Loucy (cell line): ENCODE data around the gene PERCC1.

Source experiments
- H2AFZ ChIP-seq: fragments of 200-600 bp; sonication (generic); 2 replicates; pipeline ENCODE4 v1.6.0; 2016; ENCODE audit warnings: antibody characterized with exemption, mild to moderate bottlenecking, low read length, moderate library complexity
- H3F3A ChIP-seq: fragments of 200-600 bp; 2 replicates; pipeline ENCODE4 v1.6.0; 2016; ENCODE audit warnings: antibody characterized with exemption, low read depth, mild to moderate bottlenecking
- H3K27me3 ChIP-seq: fragments of 200-600 bp; sonication (generic); 2 replicates; pipeline ENCODE4 v1.6.1; 2014; ENCODE audit warnings: low read length, mild to moderate bottlenecking; ENCODE audit not compliant: insufficient read depth, poor library complexity, severe bottlenecking
- H3K36me3 ChIP-seq: fragments of 200-600 bp; sonication (generic); 2 replicates; pipeline ENCODE4 v1.6.1; 2016; ENCODE audit warnings: low read length; ENCODE audit not compliant: insufficient read depth
- H3K4me1 ChIP-seq: fragments of 200-600 bp; sonication (generic); 2 replicates; pipeline ENCODE4 v1.5.1; 2014; ENCODE audit warnings: low read length, mild to moderate bottlenecking; ENCODE audit not compliant: insufficient read depth, poor library complexity, severe bottlenecking
- H3K4me2 ChIP-seq: fragments of 200-600 bp; sonication (generic); 2 replicates; pipeline ENCODE4 v1.6.0; 2014; ENCODE audit warnings: antibody characterized with exemption, low read length, low read depth, mild to moderate bottlenecking; ENCODE audit not compliant: poor library complexity, severe bottlenecking
- H3K4me3 ChIP-seq: fragments of 200-600 bp; sonication (generic); 2 replicates; pipeline ENCODE4 v1.5.1; 2014; ENCODE audit warnings: low read length, mild to moderate bottlenecking, mixed read lengths; ENCODE audit not compliant: poor library complexity, severe bottlenecking
- H3K79me2 ChIP-seq: fragments of 200-600 bp; sonication (generic); 2 replicates; pipeline ENCODE4 v1.6.1; 2014; ENCODE audit warnings: low read length; ENCODE audit not compliant: insufficient read depth
- H3K9ac ChIP-seq: fragments of 200-600 bp; sonication (generic); 2 replicates; pipeline ENCODE4 v1.6.0; 2014; ENCODE audit warnings: mild to moderate bottlenecking, low read depth, low read length, moderate library complexity; ENCODE audit not compliant: poor library complexity, severe bottlenecking
- H3K9me2 ChIP-seq: fragments of 200-600 bp; sonication (generic); replicated peaks from 2 replicates; pipeline ENCODE4 v1.6.1; 2016; ENCODE audit warnings: low read depth, low read length, mixed read lengths
- H3K9me3 ChIP-seq: fragments of 200-600 bp; sonication (generic); 2 replicates; pipeline ENCODE4 v1.6.1; 2014; ENCODE audit warnings: mild to moderate bottlenecking, antibody characterized with exemption, low read length, low read depth; ENCODE audit not compliant: insufficient read depth
- H4K20me1 ChIP-seq: fragments of 200-600 bp; sonication (generic); 2 replicates; pipeline ENCODE4 v1.6.0; 2014; ENCODE audit warnings: antibody characterized with exemption, low read length, mild to moderate bottlenecking; ENCODE audit not compliant: insufficient read depth, poor library complexity, severe bottlenecking
- EZH2phosphoT487 ChIP-seq: fragments of 200-600 bp; IDR thresholded peaks from 2 replicates; pipeline ENCODE4 v1.6.1; 2018; ENCODE audit warnings: antibody characterized with exemption, mild to moderate bottlenecking, moderate library complexity, borderline replicate concordance
- TF ChIP-seq, protein P1 (sequence below): fragments of 200-600 bp; sonication (generic); conservative IDR thresholded peaks from 2 replicates; pipeline ENCODE4 v1.5.1; 2014; ENCODE audit warnings: mild to moderate bottlenecking, antibody characterized with exemption, low read length

PERCC1 gene

DNA sequence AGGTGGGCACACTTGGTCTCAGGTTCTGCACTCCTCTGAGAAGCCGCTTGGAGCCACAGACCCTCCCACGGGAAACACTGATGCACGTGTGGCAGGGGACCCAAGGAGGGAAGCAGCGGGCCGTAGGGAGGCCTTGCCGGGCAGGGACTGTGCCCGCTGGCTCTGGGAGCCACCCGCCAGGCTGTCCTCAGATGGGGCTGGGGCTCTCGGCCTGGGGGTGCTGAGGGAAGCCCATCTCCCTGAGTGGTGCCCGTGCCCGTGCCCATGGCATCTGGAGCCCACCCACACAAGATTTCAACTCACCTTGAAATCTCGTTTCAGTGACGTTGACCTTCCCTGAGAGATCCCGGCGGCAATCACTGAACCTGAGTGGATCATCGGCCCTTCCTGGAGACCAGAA, 26.1 kb downstream of the PERCC1 start:
- no peaks in the 10 kb centered on the region for H3K4me1 ChIP-seq
- H3K4me3 ChIP-seq = no peak overlapping the region
- TF ChIP-seq EZH2phosphoT487 = no peak
- TF ChIP-seq, protein P1, sequence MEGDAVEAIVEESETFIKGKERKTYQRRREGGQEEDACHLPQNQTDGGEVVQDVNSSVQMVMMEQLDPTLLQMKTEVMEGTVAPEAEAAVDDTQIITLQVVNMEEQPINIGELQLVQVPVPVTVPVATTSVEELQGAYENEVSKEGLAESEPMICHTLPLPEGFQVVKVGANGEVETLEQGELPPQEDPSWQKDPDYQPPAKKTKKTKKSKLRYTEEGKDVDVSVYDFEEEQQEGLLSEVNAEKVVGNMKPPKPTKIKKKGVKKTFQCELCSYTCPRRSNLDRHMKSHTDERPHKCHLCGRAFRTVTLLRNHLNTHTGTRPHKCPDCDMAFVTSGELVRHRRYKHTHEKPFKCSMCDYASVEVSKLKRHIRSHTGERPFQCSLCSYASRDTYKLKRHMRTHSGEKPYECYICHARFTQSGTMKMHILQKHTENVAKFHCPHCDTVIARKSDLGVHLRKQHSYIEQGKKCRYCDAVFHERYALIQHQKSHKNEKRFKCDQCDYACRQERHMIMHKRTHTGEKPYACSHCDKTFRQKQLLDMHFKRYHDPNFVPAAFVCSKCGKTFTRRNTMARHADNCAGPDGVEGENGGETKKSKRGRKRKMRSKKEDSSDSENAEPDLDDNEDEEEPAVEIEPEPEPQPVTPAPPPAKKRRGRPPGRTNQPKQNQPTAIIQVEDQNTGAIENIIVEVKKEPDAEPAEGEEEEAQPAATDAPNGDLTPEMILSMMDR = no peak
- H4K20me1 ChIP-seq = no peaks in the 10 kb centered on the region
- H3K9me3 ChIP-seq = no peaks in the 10 kb centered on the region
- H3K4me2 ChIP-seq = no peak overlapping the region
- H3K79me2 ChIP-seq = no peaks in the 10 kb centered on the region
- no peaks in the 10 kb centered on the region for H3K27me3 ChIP-seq
- H3F3A ChIP-seq = no peaks in the 10 kb centered on the region
- no peak overlapping the region for H3K9ac ChIP-seq
- H2AFZ ChIP-seq = no peak overlapping the region
- H3K9me2 ChIP-seq = no peaks in the 10 kb centered on the region
- H3K36me3 ChIP-seq = no peaks in the 10 kb centered on the region

DNA sequence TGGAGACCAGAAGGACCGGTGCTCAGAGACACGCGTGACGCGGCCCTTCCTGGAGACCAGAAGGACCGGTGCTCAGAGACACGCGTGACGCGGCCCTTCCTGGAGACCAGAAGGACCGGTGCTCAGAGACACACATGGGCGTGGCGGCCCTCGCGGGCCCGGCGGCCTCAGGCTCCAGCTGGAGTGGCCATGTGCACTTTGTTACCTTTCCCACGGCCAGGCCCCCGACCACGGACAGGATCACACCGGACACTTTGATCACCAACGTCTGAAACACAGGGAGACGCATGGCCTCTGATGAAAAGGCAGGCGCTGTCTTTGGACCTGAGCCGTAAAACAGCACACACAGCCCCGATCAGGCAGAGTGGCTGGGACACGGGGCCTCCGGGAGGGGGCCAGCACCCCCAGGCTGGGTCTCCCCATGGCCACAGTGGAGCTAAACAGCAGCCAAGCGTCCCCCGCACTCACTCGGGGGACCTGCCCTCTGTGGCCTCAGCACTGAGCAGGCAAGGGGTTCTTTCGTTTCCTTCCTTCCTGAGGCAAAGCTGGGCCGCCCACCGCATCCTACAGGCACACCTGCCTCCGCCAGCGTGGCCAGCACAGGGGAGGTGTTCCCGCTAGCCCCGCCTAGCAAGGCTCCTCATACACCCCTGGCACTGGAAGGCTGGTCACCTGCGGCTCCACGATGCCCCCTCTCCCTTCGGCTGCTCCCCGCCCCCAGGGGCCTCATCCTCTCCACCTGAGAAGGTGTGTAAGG, 26.8 kb downstream of the PERCC1 start:
- no peaks in the 10 kb centered on the region for H4K20me1 ChIP-seq
- no peak overlapping the region for H3K4me3 ChIP-seq
- H2AFZ ChIP-seq = no peak overlapping the region
- no peak overlapping the region for H3K9ac ChIP-seq
- no peaks in the 10 kb centered on the region for H3K9me3 ChIP-seq
- H3F3A ChIP-seq = no peaks in the 10 kb centered on the region
- no peaks in the 10 kb centered on the region for H3K79me2 ChIP-seq
- H3K27me3 ChIP-seq = no peaks in the 10 kb centered on the region
- H3K36me3 ChIP-seq = no peaks in the 10 kb centered on the region
- no peaks in the 10 kb centered on the region for H3K4me1 ChIP-seq
- no peak overlapping the region for H3K4me2 ChIP-seq
- TF ChIP-seq EZH2phosphoT487 = no peak
- TF ChIP-seq, protein P1 = no peak
- no peaks in the 10 kb centered on the region for H3K9me2 ChIP-seq

DNA sequence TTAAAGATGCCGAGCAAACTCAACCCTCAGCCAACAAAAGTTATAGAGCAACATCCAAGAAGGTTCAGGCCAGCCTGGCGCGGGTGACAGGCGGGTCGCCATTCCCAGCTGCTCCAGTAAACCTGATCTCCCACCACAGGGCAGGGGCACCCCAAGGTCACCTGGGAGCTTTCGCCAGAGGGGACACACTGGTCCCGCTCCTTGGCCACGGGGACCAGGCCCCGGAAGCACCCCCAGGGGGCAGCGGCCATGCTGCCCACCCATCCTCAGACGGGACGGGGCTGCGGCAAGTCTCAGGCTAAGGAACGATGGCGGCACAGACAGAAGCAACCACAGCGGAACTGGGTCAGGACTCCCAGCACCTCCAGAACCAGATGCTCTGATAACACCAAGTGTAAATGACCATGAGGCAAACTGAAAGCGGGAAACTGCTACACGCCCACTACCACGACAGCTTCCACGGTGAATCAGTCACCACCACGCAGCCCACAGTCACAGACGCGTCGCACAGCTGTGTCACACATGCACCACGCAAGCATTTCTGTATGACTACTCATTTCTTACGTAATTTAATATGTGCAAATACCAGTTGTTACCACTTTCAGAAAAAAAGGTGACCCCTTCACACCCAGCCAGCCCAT, 27.6 kb downstream of the PERCC1 start:
- no peak overlapping the region for H2AFZ ChIP-seq
- H3K9me3 ChIP-seq = no peaks in the 10 kb centered on the region
- no peaks in the 10 kb centered on the region for H3K9me2 ChIP-seq
- no peak overlapping the region for H3K9ac ChIP-seq
- no peaks in the 10 kb centered on the region for H3K79me2 ChIP-seq
- no peaks in the 10 kb centered on the region for H4K20me1 ChIP-seq
- no peak overlapping the region for H3K4me2 ChIP-seq
- H3K4me3 ChIP-seq = no peak overlapping the region
- H3F3A ChIP-seq = no peaks in the 10 kb centered on the region
- H3K4me1 ChIP-seq = no peaks in the 10 kb centered on the region
- TF ChIP-seq, protein P1 = no peak
- no peak for TF ChIP-seq EZH2phosphoT487
- no peaks in the 10 kb centered on the region for H3K27me3 ChIP-seq
- H3K36me3 ChIP-seq = no peaks in the 10 kb centered on the region
